GM23338 (cell line): ENCODE data around the gene FPGS. TPM values are rescaled to one million over a fixed set of nuclear protein-coding genes. Genes with fewer than 3 reads are reported as not detected.

Experiments
- ATAC-seq: fragments of 200-7000 bp; cut with Tn5 transposase; 3 replicates; pipeline ENCODE4 v1.9.1; 2020
- DNase-seq: peaks from one replicate; pipeline ENCODE4 v3.0.0-alpha.2; 2015; ENCODE audit warnings: low spot score
- H2AFZ ChIP-seq: fragments of 200-600 bp; sonication (generic); 2 replicates; pipeline ENCODE4 v1.8.0; 2016; ENCODE audit warnings: antibody characterized with exemption, mild to moderate bottlenecking, moderate library complexity
- H3F3A ChIP-seq: fragments of 200-600 bp; sonication (generic); replicated peaks from 2 replicates; pipeline ENCODE4 v1.8.0; 2017; ENCODE audit warnings: antibody characterized with exemption, mixed run types, low read depth
- H3K27ac ChIP-seq: fragments of 200-600 bp; sonication (generic); 2 replicates; pipeline ENCODE4 v1.6.1; 2016; ENCODE audit warnings: low read depth
- H3K27me3 ChIP-seq: fragments of 200-600 bp; sonication (generic); 2 replicates; pipeline ENCODE4 v1.8.0; 2016; ENCODE audit warnings: mild to moderate bottlenecking, mixed run types, moderate library complexity; ENCODE audit not compliant: insufficient read depth
- H3K36me3 ChIP-seq: fragments of 200-600 bp; sonication (generic); 2 replicates; pipeline ENCODE4 v1.8.0; 2016; ENCODE audit warnings: mild to moderate bottlenecking; ENCODE audit not compliant: insufficient read depth
- H3K4me1 ChIP-seq: fragments of 200-600 bp; sonication (generic); 2 replicates; pipeline ENCODE4 v1.8.0; 2016; ENCODE audit warnings: mild to moderate bottlenecking, moderate library complexity; ENCODE audit not compliant: insufficient read depth
- H3K4me2 ChIP-seq: fragments of 200-600 bp; sonication (generic); 2 replicates; pipeline ENCODE4 v1.7.1; 2017; ENCODE audit warnings: mixed run types
- H3K4me3 ChIP-seq: fragments of 200-600 bp; sonication (generic); 2 replicates; pipeline ENCODE4 v1.6.1; 2016; ENCODE audit warnings: mixed run types
- H3K79me2 ChIP-seq: fragments of 200-600 bp; sonication (generic); replicated peaks from 2 replicates; pipeline ENCODE4 v1.8.0; 2017; ENCODE audit warnings: mild to moderate bottlenecking; ENCODE audit not compliant: insufficient read depth
- H3K9me2 ChIP-seq: fragments of 200-600 bp; sonication (generic); 2 replicates; pipeline ENCODE4 v1.8.0; 2017; ENCODE audit not compliant: insufficient read depth
- H4K20me1 ChIP-seq: fragments of 200-600 bp; sonication (generic); replicated peaks from 2 replicates; pipeline ENCODE4 v1.8.0; 2017; ENCODE audit warnings: mild to moderate bottlenecking; ENCODE audit not compliant: insufficient read depth
- H3K27ac Mint-ChIP-seq: 2 replicates; pipeline ENCODE4 v1.8.0; 2020; ENCODE audit warnings: inconsistent platforms, mild to moderate bottlenecking, moderate library complexity, mixed read lengths
- H3K27me3 Mint-ChIP-seq: 3 replicates; pipeline ENCODE4 v1.8.0; 2022; ENCODE audit warnings: low read depth, mild to moderate bottlenecking, moderate library complexity, mixed read lengths, inconsistent platforms; ENCODE audit not compliant: insufficient read depth, poor library complexity
- H3K36me3 Mint-ChIP-seq: 3 replicates; pipeline ENCODE4 v1.8.0; 2021; ENCODE audit warnings: low read depth, mild to moderate bottlenecking, inconsistent platforms, moderate library complexity, mixed read lengths
- H3K4me1 Mint-ChIP-seq: 3 replicates; pipeline ENCODE4 v1.8.0; 2020; ENCODE audit warnings: mild to moderate bottlenecking, inconsistent platforms, mixed read lengths
- H3K4me3 Mint-ChIP-seq: 3 replicates; pipeline ENCODE4 v1.8.0; 2021; ENCODE audit warnings: moderate library complexity, mild to moderate bottlenecking, inconsistent platforms, mixed read lengths
- H3K9me3 Mint-ChIP-seq: 3 replicates; pipeline ENCODE4 v1.8.0; 2020; ENCODE audit warnings: moderate library complexity, mild to moderate bottlenecking, inconsistent platforms, mixed read lengths
- EZH2 ChIP-seq: fragments of 200-600 bp; sonication (generic); IDR thresholded peaks from one replicate; pipeline ENCODE4 v1.8.0; 2017; ENCODE audit warnings: antibody characterized with exemption, mild to moderate bottlenecking, low read depth; ENCODE audit not compliant: unreplicated experiment
- EZH2phosphoT487 ChIP-seq: fragments of 200-600 bp; sonication (generic); IDR thresholded peaks from one replicate; pipeline ENCODE4 v1.8.1; 2018; ENCODE audit warnings: antibody characterized with exemption; ENCODE audit not compliant: unreplicated experiment
- STAT1 ChIP-seq: IDR thresholded peaks from one replicate; pipeline ENCODE4 v1.6.1; 2016; ENCODE audit warnings: antibody characterized with exemption; ENCODE audit not compliant: unreplicated experiment
- ZNF114 ChIP-seq: fragments of 250-450 bp; sonication (Bioruptor Pico); IDR thresholded peaks from 2 replicates; pipeline ENCODE4 v1.5.0; 2020; ENCODE audit warnings: mild to moderate bottlenecking, moderate library complexity
- ZNF331 ChIP-seq: fragments of 250-450 bp; sonication (Bioruptor Pico); IDR thresholded peaks from 2 replicates; pipeline ENCODE4 v1.5.0; 2020; ENCODE audit warnings: low read depth, mild to moderate bottlenecking, moderate library complexity
- polyA plus RNA-seq: library from polyadenylated mRNA; unstranded; fragments of >200 nt; fragmentation: Nextera tagmentation; extraction: Ambion mirVana; gene quantifications from 2 replicates; pipeline ENCODE4 v1.2.1, GENCODE V29; 2016
- total RNA-seq: library from RNA; depleted of rRNA; stranded (reverse); fragments of >200 nt; shearing (Covaris generic); gene quantifications from 2 replicates; pipeline ENCODE4 v1.2.3, GENCODE V29; 2014
- TF ChIP-seq, protein P1 (sequence below): fragments of 250-450 bp; sonication (Bioruptor Pico); IDR thresholded peaks from 2 replicates; pipeline ENCODE4 v1.5.0; 2020; ENCODE audit warnings: mild to moderate bottlenecking, moderate library complexity
- TF ChIP-seq, protein P2 (sequence below): IDR thresholded peaks from 2 replicates; pipeline ENCODE4 v1.6.1; 2016; ENCODE audit warnings: antibody characterized with exemption

Gene FPGS
- total and polyA plus RNA-seq, 2 experiments from 2014 or later, result 40.7 to 87.2 TPM

DNA sequence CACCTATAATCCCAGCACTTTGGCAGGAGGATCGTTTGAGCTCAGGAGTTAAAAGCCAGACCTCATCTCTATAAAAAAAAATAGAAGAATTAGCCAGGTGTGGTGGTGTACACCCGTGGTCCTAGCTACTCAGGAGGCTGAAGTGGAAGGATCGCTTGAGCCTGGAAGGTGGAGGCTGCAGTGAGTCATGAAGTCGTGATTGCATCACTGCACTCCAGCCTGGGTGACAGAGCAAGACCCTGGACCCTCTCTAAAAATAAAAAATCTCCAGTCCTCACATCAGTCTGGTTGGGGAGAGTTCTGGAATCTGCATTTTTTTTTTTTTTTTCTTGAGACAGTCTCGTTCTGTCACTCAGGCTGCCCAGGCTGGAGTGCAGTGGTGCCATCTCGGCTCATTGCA, 9.3 kb downstream of the FPGS start (continued):
- TF ChIP-seq, protein P1, sequence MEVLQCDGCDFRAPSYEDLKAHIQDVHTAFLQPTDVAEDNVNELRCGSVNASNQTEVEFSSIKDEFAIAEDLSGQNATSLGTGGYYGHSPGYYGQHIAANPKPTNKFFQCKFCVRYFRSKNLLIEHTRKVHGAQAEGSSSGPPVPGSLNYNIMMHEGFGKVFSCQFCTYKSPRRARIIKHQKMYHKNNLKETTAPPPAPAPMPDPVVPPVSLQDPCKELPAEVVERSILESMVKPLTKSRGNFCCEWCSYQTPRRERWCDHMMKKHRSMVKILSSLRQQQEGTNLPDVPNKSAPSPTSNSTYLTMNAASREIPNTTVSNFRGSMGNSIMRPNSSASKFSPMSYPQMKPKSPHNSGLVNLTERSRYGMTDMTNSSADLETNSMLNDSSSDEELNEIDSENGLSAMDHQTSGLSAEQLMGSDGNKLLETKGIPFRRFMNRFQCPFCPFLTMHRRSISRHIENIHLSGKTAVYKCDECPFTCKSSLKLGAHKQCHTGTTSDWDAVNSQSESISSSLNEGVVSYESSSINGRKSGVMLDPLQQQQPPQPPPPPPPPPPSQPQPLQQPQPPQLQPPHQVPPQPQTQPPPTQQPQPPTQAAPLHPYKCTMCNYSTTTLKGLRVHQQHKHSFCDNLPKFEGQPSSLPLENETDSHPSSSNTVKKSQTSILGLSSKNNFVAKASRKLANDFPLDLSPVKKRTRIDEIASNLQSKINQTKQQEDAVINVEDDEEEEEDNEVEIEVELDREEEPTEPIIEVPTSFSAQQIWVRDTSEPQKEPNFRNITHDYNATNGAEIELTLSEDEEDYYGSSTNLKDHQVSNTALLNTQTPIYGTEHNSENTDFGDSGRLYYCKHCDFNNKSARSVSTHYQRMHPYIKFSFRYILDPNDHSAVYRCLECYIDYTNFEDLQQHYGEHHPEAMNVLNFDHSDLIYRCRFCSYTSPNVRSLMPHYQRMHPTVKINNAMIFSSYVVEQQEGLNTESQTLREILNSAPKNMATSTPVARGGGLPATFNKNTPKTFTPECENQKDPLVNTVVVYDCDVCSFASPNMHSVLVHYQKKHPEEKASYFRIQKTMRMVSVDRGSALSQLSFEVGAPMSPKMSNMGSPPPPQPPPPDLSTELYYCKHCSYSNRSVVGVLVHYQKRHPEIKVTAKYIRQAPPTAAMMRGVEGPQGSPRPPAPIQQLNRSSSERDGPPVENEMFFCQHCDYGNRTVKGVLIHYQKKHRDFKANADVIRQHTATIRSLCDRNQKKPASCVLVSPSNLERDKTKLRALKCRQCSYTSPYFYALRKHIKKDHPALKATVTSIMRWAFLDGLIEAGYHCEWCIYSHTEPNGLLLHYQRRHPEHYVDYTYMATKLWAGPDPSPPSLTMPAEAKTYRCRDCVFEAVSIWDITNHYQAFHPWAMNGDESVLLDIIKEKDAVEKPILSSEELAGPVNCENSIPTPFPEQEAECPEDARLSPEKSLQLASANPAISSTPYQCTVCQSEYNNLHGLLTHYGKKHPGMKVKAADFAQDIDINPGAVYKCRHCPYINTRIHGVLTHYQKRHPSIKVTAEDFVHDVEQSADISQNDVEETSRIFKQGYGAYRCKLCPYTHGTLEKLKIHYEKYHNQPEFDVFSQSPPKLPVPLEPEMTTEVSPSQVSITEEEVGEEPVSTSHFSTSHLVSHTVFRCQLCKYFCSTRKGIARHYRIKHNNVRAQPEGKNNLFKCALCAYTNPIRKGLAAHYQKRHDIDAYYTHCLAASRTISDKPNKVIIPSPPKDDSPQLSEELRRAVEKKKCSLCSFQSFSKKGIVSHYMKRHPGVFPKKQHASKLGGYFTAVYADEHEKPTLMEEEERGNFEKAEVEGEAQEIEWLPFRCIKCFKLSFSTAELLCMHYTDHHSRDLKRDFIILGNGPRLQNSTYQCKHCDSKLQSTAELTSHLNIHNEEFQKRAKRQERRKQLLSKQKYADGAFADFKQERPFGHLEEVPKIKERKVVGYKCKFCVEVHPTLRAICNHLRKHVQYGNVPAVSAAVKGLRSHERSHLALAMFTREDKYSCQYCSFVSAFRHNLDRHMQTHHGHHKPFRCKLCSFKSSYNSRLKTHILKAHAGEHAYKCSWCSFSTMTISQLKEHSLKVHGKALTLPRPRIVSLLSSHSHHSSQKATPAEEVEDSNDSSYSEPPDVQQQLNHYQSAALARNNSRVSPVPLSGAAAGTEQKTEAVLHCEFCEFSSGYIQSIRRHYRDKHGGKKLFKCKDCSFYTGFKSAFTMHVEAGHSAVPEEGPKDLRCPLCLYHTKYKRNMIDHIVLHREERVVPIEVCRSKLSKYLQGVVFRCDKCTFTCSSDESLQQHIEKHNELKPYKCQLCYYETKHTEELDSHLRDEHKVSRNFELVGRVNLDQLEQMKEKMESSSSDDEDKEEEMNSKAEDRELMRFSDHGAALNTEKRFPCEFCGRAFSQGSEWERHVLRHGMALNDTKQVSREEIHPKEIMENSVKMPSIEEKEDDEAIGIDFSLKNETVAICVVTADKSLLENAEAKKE (CRISPR knock-in tag), result no peak

DNA sequence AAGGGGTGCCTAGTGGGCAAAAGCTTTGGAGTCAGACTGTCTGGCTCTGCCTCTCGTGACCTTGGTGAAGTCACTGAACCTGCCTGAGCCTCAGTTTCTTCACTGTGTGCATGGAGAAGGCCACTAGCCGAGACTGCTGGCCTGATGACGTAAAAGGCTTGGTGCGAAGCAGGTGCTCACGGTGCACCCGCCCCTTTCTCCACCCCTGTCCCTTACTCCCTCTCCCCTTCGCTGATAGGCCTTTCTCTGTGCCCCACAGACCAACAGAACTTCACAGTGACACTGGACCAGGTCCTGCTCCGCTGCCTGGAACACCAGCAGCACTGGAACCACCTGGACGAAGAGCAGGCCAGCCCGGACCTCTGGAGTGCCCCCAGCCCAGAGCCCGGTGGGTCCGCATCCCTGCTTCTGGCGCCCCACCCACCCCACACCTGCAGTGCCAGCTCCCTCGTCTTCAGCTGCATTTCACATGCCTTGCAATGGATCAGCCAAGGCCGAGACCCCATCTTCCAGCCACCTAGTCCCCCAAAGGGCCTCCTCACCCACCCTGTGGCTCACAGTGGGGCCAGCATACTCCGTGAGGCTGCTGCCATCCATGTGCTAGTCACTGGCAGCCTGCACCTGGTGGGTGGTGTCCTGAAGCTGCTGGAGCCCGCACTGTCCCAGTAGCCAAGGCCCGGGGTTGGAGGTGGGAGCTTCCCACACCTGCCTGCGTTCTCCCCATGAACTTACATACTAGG, 10.4 kb downstream of the FPGS start:
- no peak overlapping the region for H3K4me3 ChIP-seq
- Mint-ChIP-seq H3K27me3 (peaks cover 22% of the 10 kb centered on the region), H3K4me1 (no peaks in the 10 kb centered on the region), H3K4me3 (no peak overlapping the region), H3K36me3 (peaks cover 40% of the 10 kb centered on the region; the same call in 2 of the 3 replicates), H3K9me3 (no peaks in the 10 kb centered on the region), H3K27ac (no peak overlapping the region)
- no peaks in the 10 kb centered on the region; the same call in 1 of the 2 replicates for H3K4me1 ChIP-seq
- peaks cover 8% of the 10 kb centered on the region for H3K36me3 ChIP-seq
- no peak overlapping the region for H3K4me2 ChIP-seq
- no peaks in the 10 kb centered on the region for H3K79me2 ChIP-seq
- ATAC-seq (no peak), DNase-seq (no peak)
- H3K27ac ChIP-seq, result no peak overlapping the region
- no peak overlapping the region for H2AFZ ChIP-seq
- peaks cover 12% of the 10 kb centered on the region for H3F3A ChIP-seq
- peaks cover 7% of the 10 kb centered on the region; the same call in 1 of the 2 replicates for H4K20me1 ChIP-seq
- H3K9me2 ChIP-seq, result no peaks in the 10 kb centered on the region
- no peaks in the 10 kb centered on the region for H3K27me3 ChIP-seq
- TF ChIP-seq, protein P1 (CRISPR knock-in tag), result no peak
- TF ChIP-seq, protein P2, sequence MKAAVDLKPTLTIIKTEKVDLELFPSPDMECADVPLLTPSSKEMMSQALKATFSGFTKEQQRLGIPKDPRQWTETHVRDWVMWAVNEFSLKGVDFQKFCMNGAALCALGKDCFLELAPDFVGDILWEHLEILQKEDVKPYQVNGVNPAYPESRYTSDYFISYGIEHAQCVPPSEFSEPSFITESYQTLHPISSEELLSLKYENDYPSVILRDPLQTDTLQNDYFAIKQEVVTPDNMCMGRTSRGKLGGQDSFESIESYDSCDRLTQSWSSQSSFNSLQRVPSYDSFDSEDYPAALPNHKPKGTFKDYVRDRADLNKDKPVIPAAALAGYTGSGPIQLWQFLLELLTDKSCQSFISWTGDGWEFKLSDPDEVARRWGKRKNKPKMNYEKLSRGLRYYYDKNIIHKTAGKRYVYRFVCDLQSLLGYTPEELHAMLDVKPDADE, result no peak
- TF ChIP-seq EZH2 (no peak), EZH2phosphoT487 (no peak), STAT1 (no peak), ZNF331 (CRISPR knock-in tag) (no peak), ZNF114 (CRISPR knock-in tag) (no peak)
